HG03097 (cell line): ENCODE measurements around the gene SF3B3.
"Not testable (repeated sequence)": the region's sequence is repeated elsewhere in the genome, so short reads cannot be mapped to it uniquely, and the experiment has no call there.

Experiments
- ATAC-seq: cut with Tn5 transposase; IDR thresholded peaks from one replicate; pipeline ENCODE4 v1.9.1; 2021; ENCODE audit not compliant: unreplicated experiment, low FRiP score

The SF3B3 gene

DNA sequence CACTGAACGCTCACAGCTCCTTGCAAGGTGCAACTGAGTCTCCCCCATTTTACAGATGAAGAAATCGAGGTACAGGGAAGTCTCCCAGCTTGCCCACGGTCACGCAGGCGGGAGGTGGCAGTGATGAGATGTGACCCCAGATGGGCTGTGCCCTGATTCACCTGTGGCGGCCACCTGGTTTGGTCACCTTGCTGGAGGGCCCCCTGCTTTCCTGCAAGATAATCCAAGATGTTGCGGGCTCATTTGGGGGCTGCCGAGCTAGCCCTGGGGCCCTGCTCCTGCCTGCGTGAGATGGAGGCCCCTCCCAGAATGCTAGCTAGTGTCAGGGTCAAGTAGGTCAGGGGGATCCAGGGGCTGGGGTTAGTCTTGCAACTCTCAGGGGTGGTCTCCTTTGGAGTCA is 63.1 kb downstream of the SF3B3 start:
- ATAC-seq = no peak

DNA sequence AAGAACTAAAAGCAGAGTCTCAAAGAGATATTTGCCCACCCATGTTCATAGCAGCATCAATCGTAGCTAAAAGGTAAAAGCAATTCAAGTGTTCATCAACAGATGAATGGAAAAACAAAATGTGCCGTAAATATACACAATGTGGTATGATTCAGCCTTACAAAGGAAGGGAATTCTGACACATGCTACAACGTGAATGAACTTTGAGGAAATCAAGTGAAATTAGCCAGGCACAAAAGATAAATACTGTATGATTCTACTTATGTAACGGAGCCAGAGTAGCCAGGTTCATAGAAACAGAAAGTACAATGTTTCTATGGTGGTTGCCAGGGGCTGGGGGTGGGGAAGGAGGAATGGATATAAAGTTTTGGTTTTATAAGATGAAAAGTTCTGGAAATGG is 64.9 kb downstream of the SF3B3 start:
- no peak for ATAC-seq

DNA sequence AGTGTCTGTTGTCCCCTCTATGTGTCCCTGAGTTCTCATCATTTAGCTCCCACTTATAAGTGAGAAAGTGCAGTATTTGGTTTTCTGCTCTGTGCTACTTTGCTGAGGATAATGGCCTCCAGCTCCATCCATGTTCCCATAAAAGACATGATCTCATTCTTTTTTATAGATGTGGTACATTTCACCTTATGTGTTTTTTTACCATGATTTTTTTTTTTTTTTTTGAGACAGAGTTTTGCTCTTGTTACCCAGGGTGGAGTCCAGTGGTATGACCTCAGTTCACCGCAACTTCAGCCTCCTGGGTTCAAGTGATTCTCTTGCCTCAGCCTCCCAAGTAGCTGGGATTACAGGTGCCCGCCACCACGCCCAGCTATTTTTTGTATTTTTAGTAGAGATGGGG is 65.8 kb downstream of the SF3B3 start:
- ATAC-seq = not testable (repeated sequence)

DNA sequence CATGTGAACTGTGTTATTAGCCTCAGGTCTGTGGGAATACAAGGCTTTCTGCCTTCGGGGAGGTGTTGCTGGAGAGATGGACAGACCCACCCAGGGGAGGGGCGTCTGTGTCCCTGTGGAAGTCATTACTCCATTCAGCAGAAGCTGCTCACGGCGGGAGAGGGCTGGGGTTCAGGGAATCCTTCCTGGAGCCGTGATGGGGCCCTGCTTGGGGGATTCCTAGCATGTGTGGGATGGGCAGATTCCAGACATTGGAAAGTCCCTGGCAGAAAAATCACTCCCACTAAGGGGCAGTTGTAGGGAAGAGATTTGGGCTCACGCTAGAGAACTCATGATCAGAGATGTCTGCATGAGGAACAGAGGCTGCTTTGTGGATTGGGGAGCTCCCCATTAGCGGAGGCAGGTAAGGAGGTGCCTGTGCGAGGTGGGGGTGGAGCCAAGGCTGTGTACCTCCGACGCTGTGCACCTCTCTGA is 66.4 kb downstream of the SF3B3 start:
- ATAC-seq = no peak

DNA sequence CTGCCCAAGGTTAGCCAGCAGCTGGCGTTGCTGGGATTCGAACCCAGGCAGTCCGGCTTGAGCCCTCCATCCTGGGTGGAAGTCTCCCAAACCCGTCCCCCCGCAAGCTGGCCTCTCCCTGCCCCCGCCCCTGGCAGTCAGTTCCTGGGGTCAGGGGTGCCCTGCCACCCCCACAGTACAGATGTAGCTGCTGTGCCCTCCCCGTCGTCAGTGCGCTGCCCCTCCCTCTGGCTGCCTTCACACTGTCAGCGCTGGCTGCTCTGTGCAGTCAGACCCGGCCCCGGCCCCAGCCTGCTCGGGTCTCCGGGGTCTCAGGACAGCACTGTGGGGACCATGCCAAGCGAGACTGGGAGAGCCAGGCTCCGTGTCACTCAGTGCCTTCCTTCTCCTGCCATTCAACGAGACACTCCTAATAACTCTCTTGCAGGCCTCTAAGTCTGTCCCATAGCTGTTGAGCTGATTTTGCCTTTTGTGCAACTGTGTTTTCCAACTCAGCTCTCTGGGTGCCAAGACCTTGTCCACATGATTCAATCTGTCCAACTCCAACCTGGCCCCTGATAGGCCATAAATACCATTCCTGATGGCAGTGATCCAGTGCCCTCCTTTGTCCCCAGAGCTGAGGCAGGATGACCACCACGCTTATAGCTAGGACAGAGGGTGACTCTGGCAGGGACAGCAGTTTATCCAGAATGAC is 67.3 kb downstream of the SF3B3 start:
- ATAC-seq = no peak

DNA sequence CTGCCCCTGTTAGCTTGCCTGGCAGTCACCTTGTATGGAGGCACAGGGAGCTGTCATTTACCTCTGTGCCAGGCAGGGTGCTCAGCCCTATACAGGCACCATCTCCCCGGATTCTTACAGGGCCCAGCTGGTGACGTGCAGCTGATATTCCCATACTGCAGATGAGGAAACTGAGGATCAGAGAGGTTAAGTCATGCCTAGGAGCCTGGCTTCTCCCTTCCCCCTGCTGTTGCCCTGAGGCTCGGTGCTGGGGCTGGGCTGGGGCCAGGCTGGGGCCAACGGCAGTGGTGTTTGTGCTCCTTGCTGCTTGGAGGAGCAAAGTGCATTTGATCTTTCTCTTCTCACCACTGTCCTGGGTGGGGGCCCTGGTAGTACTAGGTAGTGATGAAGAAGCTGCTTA is 68.0 kb downstream of the SF3B3 start:
- ATAC-seq = no peak

DNA sequence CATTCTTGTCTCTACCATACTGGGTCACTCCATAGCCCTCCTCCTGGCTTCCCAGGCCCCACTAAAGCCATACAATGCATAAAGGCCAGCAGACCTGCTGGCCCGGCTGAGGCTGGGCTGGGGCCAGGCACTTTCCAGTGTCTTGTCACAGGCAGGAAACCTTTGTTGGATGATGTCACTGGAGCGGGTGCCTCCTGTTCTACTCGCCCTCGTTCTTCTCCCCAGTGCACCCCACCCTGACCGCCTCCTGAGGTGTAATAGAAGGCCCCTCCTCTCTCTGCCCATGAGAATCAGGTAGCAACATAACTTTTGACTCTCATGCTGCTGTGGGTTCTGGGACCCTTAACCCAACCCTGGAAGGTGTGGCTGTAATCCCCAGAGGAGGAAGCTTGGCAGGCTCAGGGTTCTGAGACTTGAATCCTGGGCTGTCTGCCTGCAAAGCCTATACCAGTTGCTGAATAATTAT is 68.5 kb downstream of the SF3B3 start:
- no peak for ATAC-seq

DNA sequence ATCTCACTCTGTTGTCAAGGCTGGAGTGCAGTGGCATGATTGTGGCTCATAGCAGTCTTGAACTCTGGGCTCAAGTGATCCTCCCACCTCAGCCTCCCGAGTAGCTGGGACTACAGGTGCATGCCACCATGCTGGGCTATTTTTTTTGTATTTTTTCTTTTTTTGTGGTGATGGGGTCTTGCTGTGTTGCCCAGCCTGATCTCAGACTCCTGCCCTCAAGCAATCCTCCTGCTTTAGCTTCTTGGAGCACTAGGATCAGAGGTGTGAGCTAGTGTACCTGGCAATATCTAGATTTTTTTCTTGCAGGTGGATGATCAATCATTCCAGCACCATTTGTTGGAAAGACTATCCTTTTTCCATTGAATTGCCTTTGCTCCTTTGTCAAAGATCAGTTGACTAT is 69.9 kb downstream of the SF3B3 start:
- no peak for ATAC-seq

DNA sequence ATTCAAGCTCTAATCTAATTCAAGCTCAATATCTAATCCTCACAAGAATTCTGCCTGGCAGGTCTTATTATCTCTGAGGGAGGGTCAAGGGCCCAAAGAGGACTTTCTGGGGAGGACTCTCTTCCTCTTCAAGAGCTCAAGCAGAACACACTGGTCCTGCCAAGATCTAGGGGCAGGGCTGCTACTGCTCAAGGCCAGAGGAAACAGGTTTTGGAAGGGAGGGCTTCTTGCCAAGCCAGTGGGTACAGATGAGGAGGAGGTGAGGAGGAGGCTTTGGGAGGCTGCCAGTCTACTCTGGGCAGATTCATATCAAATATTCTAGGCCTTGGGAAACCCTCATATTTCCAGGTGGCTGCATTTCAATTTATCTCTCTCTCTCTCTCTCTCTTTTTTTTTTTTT is 71.0 kb downstream of the SF3B3 start:
- no peak for ATAC-seq

DNA sequence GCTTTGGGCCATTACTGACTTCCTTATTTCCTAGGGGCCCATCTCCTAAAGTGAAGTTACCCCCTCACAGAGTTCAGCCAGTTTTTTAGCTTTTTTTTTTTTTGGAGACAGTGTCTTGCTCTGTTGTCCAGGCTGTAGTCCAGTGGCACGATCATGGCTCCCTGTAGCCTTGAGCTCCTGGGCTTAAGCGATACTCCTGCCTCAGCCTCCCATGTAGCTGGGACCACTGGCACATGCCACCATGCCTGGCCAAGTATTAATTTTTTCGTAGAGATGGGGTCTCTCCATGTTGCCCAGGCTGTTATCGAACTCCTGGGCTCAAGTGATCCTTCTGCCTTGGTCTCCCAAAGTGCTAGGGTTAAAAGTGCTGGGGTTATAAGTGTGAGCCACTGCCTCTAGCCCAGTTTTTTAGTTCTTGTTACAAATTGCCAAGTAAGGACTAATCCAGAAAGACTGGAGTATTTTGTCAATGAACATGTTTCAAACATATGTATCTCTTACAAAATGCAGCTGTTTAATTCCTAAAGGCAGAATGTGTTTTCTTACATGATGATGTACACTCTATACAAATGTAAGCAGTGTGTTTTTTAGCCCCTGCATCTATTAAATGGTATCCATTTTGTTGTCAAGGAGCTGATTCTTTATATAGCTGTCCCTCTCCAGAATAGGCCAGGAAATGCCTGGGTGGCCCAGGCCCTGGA is 73.7 kb downstream of the SF3B3 start:
- no peak for ATAC-seq

DNA sequence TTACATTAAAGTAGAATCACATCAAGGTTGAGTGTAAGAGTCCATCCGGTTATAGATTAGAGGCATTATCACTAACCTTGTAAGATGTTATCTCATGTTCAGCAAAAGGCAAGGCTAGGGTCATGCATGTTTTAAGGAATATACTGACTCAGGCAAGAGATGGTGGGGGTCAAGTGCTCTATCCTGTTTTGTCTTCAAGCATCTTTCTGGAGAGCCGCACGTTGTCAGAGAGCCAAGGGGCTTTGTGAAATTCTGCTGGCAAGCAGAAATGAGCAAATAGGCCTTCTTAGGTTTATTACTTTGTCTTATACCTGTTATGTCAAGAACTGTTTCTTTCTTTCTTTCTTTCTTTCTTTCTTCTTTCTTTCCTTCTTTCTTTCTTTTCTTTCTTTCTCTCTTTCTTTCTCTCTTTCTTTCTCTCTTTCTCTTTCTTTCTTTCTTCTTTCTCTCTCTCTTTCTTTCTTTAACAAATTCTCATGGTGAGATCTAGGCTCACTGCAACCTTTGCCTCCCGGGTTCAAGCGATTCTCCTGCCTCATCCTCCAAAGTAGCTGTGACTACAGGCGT is 75.4 kb downstream of the SF3B3 start:
- ATAC-seq = no peak

DNA sequence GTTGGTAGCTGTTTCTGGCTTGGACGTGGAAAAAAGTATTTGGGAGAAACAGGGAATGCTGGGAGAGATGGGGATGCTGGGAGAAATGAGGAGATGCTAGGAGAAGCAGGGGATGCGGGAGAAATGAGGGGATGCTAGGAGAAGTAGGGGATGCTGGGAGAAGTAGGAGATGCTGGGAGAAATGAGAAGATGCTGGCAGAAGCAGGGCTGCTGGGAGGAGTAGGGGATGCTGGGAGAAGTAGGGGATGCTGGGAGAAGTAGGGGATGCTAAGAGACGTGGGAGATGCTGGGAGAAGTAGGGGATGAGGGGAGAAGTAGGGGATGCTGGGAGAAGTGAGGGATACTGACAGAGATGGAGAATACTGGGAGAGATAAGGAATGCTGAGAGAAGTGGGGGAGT is 77.1 kb downstream of the SF3B3 start:
- ATAC-seq = no peak

DNA sequence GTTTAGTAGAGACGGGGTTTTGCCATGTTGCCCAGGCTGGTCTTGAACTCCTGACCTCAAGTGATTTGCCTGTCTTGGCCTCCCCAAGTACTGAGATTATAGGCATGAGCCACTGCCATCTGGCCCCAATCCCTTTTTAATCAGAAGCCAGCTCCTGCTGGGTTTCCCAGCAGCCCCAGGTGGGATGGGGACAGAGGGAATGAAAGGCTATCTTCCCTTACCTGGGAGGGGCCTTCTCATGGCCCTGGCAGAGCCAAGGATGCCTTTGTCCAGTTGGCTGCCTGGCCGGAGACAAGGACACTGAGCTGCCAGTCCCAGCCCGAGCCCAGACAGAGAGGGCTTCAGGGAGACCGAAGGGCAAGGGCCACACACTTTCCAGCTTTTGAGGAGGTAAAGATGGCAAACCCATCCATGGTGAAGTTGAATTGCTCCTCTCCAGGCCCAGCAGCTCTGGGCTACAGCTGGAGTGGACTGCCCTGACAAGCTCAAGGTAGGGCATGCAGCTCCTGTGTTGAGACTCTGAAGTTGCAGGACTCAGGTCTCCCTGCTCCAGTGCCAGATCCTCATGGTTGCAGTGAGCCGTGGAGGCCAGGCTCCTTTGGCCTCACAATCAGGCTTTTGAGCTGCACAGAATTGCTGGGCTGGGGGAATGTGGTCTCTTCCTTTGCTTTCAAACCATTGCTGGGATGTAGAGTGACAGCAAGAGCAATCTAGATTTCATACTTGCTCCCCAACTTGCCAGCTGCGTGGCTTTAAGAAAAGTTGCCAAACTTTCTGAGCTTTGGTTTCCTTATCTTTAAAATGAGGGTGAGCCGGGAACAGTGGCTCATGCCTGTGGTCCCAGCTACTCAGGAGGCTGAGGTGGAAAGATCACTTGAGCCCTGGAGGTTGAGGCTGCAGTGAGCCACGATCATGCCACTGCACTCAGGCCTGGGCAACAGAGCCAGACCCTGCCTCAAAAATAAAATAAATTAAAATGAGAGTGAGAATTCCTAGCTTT is 78.3 kb downstream of the SF3B3 start:
- no peak for ATAC-seq

DNA sequence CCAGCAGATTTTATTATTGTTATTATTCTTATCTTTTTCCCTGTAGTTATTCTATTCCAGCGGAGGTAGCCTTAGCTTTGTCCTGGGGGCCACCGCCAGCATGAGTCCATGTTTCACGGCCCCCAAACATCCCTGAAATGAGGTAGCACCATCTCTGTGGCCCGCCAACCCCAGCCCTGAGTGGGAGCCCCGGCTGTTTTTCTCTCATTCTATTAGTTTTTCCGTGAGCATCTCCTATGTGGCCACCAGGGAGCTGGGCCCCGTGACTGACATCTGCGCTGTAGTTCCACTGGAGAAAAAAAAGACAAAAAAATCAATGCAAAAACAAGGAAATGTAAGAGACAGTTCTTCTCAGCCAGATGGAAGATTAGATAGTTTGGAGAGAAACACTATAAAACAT is 79.2 kb downstream of the SF3B3 start:
- no peak for ATAC-seq

DNA sequence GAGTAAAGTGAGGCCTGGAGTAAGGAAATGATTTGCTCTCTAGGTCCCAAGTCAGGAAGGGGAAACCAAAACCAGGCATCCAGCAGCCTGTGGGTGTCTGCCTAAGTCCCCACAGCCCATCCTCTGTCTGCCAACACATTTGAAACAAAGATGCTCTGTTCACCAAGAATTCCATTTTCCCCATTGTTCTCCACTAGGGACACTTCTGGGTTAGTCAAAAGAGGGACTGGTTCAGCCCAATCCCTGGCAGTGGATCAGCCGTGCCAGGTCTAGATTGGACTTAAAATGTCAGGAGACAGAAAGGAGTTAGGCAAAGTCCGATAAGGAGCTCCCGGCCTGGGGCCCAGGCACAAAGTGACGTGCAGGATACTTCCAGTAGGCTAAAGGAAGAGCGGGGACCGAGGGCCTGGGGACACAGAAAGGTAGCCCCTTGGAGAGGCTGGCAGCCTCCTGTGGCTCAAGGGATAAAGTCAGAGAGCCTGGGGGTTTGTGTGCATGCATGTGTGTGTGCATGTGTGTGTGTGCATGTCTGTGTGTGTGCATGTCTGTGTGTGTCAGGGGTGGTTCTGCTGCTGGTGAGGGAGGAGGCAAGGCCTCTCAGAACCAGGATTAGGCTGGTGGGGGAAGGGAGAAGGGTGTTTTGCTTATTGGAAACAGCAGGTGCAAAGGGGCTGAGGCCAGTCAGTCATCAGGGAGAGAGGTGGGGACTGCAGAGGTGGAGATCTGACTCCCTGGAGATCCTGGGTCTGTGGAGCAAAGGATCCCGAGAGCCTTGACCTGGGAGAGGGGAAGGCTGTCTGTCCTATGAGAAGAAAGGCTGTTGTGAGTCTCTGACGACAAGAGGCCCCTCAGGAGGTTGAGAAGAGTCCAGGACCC is 81.0 kb downstream of the SF3B3 start:
- no peak for ATAC-seq

DNA sequence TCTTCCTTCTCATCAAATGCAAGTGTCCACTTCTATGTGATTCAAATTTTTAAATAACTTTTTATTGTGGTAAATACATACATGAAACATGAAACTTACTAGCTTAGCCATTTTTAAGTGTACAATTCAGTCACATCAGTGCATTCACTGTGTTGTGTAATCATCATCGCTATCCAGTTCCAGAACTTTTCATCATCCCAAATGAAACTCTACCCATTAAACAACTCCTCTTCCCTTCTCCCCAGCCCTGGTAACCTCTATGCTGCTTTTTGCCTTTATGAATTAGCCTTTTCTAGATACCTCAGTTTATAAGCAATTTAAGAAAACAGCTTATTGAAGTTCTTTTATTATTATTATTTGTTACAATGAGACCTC is 81.7 kb downstream of the SF3B3 start:
- ATAC-seq = no peak

DNA sequence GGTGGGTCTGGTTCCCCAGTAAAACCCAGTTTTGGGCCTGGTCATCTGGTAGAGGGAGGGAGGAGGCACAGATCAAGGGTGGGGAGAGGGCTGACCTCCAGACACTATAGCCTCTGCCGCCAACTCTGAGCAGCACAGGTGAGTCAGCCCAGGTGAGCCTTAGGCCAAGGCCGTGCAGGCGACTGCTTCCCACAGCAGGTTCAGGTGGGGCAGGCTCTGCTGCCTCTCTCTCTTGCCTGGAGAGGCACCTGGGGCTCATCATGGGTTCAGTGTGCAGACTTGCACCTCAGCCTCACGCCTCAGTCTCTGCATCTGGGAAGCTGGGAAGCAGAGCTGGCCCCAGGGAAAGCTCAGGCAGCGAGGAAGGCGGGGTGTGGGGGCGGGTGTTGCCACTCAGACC is 84.9 kb downstream of the SF3B3 start:
- no peak for ATAC-seq

DNA sequence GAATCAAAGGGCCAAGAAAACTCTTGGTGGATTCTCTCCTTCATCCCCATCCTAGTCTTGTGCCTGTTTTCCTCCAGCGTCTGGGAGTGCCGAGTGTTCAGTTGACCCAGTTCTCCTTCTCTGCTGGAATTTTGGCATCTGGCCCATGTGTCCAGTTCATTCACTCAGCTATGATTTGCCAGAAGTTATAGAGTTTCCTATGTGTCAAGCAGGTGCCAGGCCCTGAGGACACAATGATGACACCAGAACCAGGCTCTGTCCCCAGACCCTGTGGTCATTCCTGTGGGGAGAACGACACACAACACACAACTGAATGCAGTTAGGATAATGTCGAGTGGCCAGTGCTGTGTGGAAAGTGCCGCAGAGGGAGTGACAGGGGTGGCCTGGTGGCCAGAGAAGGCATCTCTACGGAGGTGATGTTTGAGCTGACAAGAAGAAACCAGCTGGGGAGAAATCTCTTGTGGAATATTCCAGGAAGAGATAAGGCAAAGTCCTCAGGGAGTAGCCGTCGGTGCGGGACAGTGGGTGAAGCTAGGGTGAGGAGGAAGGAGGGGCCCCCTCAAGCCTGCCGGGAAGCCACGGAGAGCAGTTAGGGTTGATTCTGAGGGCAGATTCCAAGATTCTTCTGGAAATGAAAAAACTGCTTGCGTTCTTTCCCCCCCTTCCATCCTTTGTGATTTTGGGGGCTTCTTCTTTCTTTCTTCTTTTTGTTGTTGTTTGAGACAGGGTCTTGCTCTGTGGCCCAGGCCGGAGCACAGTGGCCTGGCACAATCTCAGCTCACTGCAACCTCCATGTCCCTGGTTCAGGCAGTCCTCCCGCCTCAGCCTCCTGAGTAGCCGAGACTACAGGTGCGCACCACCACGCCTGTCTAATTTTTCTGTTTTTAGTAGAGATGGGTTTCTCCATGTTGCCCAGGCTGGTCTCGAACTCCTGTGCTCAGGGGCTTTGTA is 86.9 kb downstream of the SF3B3 start:
- no peak for ATAC-seq

DNA sequence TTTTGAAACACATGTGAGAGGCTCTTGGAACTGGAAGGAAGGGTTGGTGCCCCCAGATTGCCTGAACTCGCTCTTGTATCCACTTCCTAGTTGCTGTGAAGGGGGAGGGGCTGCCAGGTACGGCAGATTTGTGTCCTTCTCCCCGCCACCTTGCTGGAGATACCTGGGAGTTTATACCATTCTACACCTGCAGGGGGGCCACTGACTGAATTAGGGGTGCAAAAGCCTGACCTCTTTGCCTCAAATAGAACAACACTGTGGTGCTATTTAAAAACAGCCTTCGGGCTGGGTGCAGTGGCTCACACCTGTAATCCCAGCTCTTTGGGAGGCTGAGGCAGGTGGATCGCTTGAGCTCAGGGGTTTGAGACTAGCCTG is 87.6 kb downstream of the SF3B3 start:
- ATAC-seq = no peak
